GM19372 (cell line): ENCODE measurements around the gene TBC1D19.
"Not testable (repeated sequence)": the region's sequence is repeated elsewhere in the genome, so short reads cannot be mapped to it uniquely, and the experiment has no call there.

Source experiments
- ATAC-seq: cut with Tn5 transposase; IDR thresholded peaks from one replicate; pipeline ENCODE4 v1.9.1; 2021; ENCODE audit warnings: mild to moderate bottlenecking, low read depth, moderate library complexity; ENCODE audit not compliant: unreplicated experiment

The TBC1D19 gene

DNA sequence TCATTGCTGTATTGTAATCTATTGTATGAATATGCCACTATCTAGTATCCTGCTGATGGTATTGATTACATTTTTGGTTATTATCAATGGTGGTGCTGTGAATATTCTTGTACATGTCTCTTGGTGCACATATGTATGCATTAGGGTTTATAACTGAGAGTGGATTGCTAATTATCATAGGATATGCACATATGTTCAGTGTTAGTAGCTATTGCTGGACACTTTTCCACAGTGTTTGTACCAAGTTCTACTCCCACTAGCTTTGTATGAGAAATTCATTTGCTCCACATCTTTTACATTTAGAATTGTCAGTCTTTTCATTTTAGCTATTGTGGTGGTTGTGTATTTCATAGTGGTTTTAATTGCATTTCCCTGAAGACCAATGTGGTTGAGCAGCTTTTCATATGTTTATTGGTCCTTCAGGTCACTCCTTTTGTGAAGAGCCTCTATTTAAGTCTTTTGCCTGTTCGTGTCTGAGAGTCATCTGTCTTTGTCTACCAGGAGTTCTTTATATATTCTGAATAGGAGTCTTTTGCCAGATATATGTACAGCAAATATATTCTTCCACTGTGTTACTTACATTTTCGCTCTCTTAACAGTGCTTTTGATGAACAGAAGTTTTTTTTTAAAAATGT is 87.1 kb downstream of the TBC1D19 start:
- ATAC-seq: no peak

DNA sequence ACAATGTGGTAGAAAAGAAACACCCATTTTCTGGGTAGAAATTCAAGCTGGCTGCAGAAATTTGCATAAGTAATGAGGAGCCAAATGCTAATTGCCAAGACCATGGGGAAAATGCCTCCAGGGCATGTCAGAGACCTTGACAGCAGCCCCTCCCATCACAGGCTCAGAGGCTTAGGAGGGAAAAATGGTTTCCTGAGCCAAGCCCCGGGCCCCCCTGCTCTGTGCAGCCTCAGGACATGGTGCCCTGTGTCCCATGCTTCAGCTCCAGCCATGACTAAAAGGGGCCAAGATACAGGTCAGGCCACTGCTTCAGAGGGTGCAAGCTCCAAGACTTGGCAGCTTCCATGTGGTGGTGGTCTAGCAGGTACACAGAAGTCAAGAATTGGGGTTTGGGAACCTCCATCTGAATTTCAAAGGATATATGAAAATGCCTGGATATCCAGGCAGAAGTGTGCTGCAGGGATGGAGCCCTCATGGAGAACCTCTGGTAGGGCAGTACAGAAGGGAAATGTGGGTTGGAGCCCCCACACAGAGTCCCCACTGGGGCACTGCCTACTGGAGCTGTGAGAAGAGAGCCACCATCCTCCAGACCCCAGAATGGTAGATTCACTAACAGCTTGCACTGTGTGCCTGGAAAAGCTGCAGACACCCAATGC is 95.3 kb downstream of the TBC1D19 start:
- ATAC-seq: not testable (repeated sequence)

DNA sequence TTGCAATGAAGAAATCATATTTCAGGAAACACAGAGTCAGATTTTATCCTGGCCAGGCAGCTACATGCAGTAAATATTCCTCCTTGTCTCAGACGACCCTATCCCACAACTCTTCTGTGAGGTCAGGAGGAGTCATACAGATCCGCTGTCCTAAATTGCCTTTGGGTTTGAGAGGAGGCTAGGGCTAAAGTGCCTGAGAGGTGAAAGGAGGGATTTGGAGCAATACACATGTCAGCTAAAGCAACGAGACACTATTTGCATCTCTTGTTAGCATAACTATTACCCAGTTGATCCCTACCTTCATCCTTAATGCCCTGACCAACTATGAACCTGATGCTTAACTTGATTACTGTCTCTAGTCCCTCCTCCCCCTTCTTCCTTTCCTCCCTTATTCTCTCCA is 98.6 kb downstream of the TBC1D19 start:
- no peak for ATAC-seq

DNA sequence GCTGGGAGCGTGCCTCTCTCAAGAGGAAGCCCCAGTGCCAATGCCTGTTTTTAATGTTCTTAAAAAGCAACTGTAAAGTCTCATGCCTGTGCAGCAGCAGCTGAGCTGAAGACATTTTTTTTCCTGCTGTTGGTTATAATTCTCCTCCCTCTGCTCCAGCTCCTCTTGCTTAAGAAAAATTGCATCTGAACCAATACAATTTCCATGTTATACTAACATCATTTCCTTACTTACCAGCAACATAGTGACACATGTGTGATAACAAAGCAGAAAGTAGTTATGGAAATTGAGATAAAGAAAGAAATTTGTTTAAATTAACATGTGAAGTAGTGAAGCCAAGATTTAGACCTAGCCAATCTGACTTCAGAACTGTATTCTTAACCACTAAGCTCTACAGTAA is 101.4 kb downstream of the TBC1D19 start:
- no peak for ATAC-seq

DNA sequence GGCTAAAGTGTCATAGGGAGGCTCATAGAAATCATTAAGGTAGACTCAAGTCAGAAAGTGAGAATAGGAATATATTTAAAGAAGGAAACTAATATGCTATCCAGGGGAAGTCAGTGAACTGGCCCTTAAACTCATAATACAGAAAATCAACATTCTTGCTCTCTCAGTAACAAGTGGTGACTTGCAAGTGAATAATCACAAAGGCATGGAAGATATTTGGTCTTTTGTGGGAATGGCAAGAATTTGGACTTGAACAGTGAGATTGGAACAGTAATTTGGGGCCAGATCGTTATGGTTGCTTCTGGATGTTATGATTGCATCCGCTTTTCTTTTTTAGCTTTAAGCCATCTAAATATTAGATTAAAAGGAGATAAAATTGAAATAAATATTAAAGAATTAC is 103.8 kb downstream of the TBC1D19 start:
- no peak for ATAC-seq

DNA sequence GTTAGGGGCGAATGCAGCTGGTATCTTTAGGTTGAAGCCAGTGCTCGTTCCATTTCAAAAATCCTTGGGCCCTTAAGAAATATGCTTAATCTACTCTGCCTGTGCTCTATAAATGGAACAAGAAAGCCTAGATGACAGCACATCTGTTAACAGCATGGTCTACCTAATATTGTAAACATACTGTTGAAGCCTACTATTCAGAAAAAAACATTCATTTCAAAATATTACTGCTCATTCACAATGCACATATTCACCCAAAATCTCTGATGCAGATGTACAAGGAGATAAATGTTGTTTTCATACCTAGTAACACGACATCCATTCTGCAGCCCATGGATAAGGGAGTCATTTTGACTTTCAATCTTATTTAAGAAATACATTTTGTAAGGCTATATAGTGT is 106.6 kb downstream of the TBC1D19 start:
- ATAC-seq: no peak

DNA sequence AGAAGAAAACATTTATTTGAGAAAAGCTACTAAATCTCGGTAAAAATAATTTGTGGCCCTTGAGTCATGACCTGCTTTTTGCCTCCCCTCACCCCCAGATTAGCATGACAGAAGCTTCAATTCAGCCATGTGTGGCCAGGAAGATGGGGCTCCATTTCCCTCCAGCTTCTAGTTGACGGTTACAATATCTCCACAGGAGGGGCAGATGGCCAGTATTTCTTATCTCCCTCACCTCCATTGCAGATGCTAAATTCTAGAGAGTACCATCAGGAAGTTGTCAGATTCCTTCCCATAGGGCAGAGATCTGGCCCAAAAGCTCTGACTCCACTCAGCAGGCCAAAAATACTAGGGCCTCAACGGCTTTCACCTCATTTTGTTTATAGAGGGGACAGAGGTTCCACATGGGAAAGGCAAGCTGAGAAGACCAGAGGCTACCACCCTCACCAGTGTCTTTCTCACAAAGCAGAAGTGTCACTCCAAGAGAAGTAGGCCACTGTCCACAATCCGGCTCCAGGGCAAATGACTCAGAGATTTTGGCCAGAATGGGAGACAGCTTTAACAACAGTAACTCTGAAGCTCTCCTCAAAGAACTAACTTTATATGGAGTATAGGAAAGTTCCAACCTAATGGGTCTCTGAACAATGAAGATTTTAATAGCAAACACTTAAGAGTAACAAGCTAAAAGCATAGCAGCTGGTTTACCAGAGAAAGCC is 108.3 kb downstream of the TBC1D19 start:
- ATAC-seq: no peak

DNA sequence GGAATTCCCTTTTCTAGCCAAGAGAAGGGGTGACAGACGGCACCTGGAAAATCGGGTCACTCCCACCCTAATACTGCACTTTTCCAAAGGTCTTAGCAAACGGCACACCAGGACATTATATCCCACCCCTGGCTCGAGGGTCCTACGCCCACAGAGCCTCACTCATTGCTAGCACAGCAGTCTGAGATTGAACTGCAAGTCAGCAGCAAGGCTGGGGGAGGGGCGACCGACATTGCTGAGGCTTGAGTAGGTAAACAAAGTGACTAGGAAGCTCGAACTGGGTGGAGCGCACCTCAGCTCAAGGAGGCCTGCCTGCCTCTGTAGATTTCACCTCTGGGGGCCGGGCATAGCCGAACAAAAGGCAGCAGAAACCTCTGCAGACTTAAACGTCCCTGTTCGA is 110.2 kb downstream of the TBC1D19 start:
- ATAC-seq: not testable (repeated sequence)

DNA sequence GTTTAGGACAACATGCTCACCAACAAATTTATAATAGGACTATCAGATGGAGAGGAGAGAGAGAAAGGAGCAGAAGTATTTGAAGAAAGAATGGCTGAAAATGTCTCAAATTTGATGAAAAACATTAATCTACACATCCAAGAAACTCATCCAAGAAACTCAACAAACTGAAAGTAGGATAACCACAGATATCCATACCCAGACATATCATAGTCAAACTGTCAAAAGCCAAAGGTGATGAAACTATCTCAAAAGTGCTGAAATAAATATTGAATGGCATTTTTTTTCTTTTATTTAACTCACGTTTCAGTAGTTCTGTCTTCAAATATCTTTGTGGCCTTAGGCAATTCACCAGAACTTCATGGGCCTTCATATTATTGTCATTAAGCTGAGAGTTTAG is 116.2 kb downstream of the TBC1D19 start:
- no peak for ATAC-seq

DNA sequence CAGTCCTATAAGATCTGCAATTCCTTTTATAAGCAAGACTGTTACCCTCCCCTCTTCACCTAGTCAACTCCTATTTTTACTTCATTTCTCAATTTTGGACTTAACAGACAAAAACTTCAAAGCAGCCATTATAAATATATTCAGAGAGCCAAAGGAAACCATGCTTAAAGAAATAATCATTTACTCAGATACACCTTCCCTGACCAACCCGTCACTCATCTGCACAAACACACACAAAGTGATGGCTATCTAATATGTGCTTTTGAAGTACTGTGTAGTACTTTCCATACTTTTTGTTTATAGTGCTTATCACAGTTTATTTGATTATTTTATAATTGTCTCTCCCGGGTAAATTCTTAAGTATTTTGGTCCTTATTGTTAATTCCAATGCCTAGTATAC is 117.2 kb downstream of the TBC1D19 start:
- no peak for ATAC-seq

DNA sequence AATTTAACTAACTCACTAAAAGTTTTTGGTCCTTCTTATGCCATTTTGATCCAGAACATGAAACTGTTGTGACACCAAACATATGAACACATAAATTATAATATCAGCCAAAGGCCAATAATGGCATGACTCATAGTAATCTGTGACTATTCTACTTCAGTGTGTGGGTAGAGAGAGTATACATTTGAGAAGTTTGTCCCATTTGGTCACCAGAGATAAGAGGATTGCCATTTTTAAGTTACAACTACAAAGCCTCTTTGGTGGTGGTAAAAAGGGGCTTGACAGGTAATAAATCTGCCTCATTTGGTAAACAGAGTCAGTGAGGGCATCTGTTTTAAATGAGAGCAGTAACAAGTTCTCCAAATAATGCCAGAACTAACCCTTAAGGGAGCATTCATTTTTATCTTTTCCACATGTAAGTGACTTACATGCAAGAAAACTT is 117.9 kb downstream of the TBC1D19 start:
- no peak for ATAC-seq

DNA sequence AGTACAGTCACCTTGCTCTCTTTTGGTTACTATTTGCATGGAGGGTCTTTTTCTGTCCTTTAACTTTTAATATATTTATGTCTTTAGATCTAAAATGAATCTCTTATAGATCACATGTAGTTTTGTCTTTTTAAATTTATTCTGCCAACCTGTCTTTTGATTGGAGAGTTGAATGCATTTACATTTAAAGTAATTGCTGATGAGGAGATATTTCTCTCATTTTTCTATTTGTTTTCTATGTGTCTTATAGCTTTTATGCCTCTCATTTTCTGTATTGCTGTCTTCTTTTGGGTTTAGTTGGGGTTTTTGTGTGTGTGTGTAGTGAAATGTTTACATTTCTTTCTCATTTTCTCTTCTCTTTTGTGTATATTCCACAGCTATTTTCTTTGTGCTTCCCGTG is 123.5 kb downstream of the TBC1D19 start:
- ATAC-seq: no peak

DNA sequence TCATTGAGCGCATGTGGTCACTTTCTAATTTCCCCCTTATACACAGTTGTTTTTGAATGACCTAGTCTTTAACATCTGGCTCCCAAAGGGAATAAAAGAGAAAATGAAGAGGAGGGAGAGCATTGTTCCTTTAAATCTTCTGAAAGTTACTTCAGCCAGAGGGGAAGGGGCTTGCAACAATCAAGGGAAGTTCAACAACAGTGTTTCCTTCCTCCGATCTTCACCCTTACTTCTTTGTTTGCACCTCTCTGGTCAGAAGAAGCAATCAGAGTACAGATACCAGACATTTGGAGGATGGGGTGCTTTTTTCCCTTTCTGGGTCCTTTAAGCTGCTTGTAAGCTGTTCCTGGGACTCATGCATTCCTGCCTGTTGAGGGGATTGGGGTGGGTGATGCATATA is 125.4 kb downstream of the TBC1D19 start:
- no peak for ATAC-seq

DNA sequence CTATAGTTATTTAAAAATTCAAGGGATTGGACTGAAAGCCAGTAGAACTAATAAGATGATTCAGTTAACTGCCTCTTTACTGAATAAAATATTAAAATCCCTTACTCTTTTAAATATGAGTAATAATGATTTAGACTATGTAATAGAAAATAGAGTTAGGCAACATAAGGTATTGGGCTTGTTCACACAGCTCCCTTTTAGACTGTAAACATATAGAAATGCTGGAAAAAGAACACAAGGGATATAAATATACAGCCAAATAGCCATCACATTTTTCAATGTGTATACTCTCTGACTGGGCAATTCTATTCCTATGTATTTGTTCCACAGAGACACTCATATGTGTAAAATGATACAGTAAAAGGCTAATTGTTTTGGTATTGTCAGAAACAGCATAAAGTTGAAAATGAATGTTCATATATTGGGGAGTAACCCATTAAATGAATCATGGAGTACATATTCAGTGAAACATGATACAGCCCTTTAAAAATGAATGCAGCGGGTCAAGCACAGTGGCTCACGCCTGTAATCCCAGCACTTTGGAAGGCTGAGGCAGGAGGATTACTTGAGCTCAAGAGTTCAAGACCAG is 129.8 kb downstream of the TBC1D19 start:
- no peak for ATAC-seq

DNA sequence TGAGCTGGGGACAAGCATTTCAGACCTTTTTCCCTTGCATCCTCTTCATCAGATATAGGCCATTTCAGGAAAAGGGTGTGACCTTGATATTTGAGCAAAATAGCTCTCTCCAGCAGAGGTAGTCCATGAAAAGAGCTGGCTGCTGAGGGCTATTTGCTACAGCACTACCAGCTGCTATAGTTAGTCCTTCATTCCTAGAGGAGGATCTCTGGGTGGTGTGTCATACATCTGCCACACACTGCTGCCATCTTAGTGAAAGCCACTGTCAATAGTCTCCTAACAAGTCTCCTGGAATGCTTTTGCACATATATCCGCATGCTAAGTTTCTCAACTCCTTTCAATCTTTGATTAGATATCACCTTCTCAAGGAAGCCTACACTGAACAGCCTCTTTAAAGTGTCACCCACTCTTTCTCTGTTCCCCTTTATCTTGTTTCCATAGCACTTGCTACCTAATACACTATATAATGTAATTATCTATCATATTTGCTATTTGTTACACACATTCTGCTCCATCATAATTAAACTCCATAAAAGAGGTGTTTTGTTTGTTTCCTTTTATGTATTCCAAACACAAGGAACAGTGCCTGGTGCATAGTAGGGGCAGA is 131.9 kb downstream of the TBC1D19 start:
- ATAC-seq: peak; percentile 75

DNA sequence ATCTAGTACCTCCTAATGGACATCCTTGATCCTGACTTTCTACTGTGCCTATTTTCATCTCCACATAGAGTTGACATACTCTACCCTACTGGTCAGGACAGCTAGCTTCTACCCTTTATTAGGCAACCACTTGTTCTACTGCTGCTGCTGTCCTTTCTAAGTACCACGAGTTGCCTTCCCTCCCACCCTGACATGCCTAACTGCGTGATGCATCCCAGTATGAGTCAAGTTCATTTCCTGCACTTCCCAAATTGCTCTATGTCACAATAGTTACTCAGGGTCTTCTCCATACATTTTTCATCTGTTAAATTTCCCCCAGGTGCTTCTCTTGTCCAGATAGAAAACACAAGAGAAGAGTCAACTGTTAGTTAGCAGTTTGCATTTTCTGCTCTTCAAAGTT is 133.4 kb downstream of the TBC1D19 start:
- no peak for ATAC-seq

DNA sequence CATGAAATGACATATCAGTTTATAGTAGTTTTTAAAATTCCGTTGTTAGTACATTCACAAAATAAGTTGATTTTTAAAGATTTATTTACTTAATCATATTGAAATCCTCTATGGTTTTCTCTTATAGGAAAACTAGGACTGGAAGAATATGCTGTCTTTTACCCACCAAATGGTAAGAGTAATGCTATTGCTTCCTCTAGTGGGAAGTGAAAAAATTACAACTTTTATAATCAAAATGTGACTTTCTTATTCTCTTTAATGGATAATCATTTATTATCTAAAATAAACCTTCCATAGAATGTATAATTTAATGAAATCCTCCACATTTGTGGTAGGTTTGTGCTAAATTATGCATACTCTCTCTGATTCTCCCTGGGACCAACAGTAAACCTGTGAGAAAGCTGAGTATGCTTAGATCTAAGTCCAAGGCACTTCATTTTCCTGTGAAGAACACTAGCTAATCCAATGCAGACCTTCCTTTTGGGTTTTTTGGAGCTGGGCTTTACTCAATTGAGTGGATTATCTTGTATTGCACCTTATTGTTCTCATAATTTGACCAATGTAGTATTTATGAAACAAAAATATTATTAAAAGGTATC is 136.2 kb downstream of the TBC1D19 start:
- ATAC-seq: no peak

DNA sequence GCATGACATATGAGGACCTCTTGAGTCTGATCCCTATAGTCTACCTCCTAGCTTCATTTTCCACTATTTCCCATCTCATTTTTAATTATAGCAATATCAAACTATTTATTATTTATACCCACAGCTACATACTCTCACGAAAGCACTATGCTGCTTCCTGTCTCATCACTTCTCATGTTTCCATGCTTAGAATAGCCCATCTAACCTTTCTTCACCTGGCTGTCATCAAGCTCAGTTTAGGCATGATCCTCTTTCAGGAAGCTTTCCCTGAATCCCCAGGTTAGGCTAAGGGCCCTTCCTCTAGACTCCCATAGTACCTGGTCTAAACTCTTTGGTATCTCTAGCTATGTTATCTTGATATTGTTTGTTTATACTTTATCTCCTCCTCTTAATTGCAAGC is 137.8 kb downstream of the TBC1D19 start:
- ATAC-seq: no peak

DNA sequence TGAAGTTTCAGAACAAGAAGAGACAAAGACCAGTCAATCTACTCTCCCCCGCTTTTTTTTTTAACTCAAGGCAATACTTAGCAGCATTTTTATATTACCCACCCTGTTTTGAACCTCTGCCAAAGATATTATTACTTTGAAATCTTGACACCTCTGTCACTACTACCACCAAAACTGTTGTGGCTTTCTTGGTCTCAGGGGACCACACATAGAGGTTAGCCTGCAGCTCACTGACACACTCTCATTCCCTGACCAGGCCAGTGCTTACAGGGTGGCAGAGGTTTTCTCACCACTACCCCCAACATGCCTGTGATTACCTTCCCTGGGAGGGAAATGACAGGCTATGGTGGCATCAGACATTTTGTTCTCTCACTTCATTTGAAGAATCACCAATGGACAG is 139.3 kb downstream of the TBC1D19 start:
- ATAC-seq: peak; percentile 91

DNA sequence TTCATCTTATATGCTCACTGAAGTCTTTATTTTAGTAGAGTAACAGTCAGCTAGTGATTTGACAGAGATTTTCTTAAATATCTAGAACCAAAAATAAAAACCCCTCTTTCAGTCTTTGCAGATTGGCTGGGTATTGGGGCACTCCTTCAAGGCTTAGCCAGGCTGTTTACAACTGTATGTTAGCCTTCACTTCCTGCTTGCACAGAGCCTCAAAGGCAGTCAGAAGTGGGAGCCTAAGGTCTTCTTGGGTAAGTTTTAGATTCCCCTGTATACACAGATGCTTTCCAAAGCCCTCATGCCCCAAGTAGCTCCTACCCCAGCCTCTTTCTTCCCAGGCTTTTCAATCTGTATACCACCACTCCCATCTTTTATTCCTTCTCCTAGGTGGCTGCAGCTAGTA is 140.7 kb downstream of the TBC1D19 start:
- no peak for ATAC-seq
